Uterus (tissue), 2 donors: ENCODE results near the gene CCL20.

Experiments
- CTCF ChIP-seq, 4 experiments: fragments of 200-600 bp in 2 of 4; fragments of 450-650 bp in 2 of 4; sonication (generic) in 2 of 4; IDR thresholded peaks; one replicate each; pipeline ENCODE4 v1.5.1; 2016 to 2019; ENCODE audit warnings: antibody characterized with exemption in 4 of 4, mild to moderate bottlenecking in 2 of 4, moderate library complexity in 1 of 4
- POLR2A ChIP-seq, 2 donors: fragments of 450-650 bp; IDR thresholded peaks; one replicate each; pipeline ENCODE4 v1.6.1; 2016; ENCODE audit warnings: antibody characterized with exemption in 2 of 2, mild to moderate bottlenecking in 1 of 2, moderate library complexity in 1 of 2

- TF ChIP-seq POLR2A (IDR thresholded peaks at IDR 0.05) = no peak
- no peak for TF ChIP-seq CTCF (IDR thresholded peaks at IDR 0.05)
Measured at GRCh38 chr2:227855440-227855839, 41.8 kb downstream of the CCL20 start.
